Activated CD4-positive, alpha-beta T cell treated with anti-CD3 and anti-CD28 coated beads for 24 hours (primary cell): ENCODE results near the gene RSKR.
"Not testable (repeated sequence)": the region's sequence is repeated elsewhere in the genome, so short reads cannot be mapped to it uniquely, and the experiment has no call there.

Experiments used
- DNase-seq, 2 donors: peaks; one replicate each; pipeline ENCODE4 v3.0.0-alpha.2; 2020; ENCODE audit warnings: low read depth in 2 of 2

RSKR gene

GRCh38 chr17:28623696-28624095 lies 9.7 kb upstream of the RSKR start:
- no peak for DNase-seq

- no peak for DNase-seq
Observed at GRCh38 chr17:28622186-28622585, 8.2 kb upstream of the RSKR start.

GRCh38 chr17:28620010-28620409 lies 6.0 kb upstream of the RSKR start:
- DNase-seq = no peak

GRCh38 chr17:28618464-28618863 lies 4.5 kb upstream of the RSKR start:
- no peak for DNase-seq

GRCh38 chr17:28616281-28616680 lies 2.3 kb upstream of the RSKR start:
- DNase-seq = no peak

- no peak for DNase-seq
Observed at GRCh38 chr17:28615260-28615940, 1.4 kb upstream of the RSKR start.

- DNase-seq = peak in 1 of 2 donors; percentile 24
Observed at GRCh38 chr17:28612936-28613872, 781 bp downstream of the RSKR start.

- DNase-seq = no peak
Observed at GRCh38 chr17:28612531-28612930, 1.5 kb downstream of the RSKR start.

GRCh38 chr17:28610376-28610775 lies 3.6 kb downstream of the RSKR start:
- no peak for DNase-seq

- not testable (repeated sequence) for DNase-seq
Observed at GRCh38 chr17:28604031-28604430, 10.0 kb downstream of the RSKR start.

- DNase-seq = peak; percentile 41 to 46
Observed at GRCh38 chr17:28599311-28600184, 14.4 kb downstream of the RSKR start.

GRCh38 chr17:28598799-28599310 lies 15.1 kb downstream of the RSKR start, which contains the start of gene SPAG5:
TSS of gene SPAG5 (minus strand) at chr17:28599025. CDS start at chr17:28598946, 79 bp downstream.
- DNase-seq = peak; percentile 90

GRCh38 chr17:28598389-28598788 lies 15.6 kb downstream of the RSKR start:
- no peak for DNase-seq

- no peak for DNase-seq
Observed at GRCh38 chr17:28597606-28598383, 16.2 kb downstream of the RSKR start.

GRCh38 chr17:28592260-28592659 lies 21.7 kb downstream of the RSKR start:
- no peak for DNase-seq

GRCh38 chr17:28585851-28586250 lies 28.1 kb downstream of the RSKR start:
- DNase-seq = no peak

GRCh38 chr17:28584434-28584833 lies 29.6 kb downstream of the RSKR start:
- DNase-seq = no peak

GRCh38 chr17:28582513-28582912 lies 31.5 kb downstream of the RSKR start:
- no peak for DNase-seq

- no peak for DNase-seq
Observed at GRCh38 chr17:28580959-28581358, 33.0 kb downstream of the RSKR start.

GRCh38 chr17:28579526-28579925 lies 34.5 kb downstream of the RSKR start:
- no peak for DNase-seq
